ENCODE results near the gene HCFC1R1. TPM values are rescaled to one million over a fixed set of nuclear protein-coding genes. Genes with fewer than 3 reads are reported as not detected.

Gene HCFC1R1
- total and polyA plus RNA-seq, 2 experiments from 2014 or later: 30.2 to 192 TPM

- H3K4me2 ChIP-seq: peak overlapping the region; percentile 92
- TF ChIP-seq ZNF114 (CRISPR knock-in tag; IDR thresholded peaks at IDR 0.05): no peak
- TF ChIP-seq ETS1 (IDR thresholded peaks at IDR 0.05): no peak
- TF ChIP-seq ZNF462 (CRISPR knock-in tag; IDR thresholded peaks at IDR 0.05): no peak
- TF ChIP-seq NANOG (IDR thresholded peaks at IDR 0.05; ENCODE audit: borderline replicate concordance): no peak
- TF ChIP-seq EZH2 (IDR thresholded peaks at IDR 0.05; ENCODE audit: low read depth, unreplicated experiment): no peak
- H3K27ac Mint-ChIP-seq: peak overlapping the region; percentile 84
These were observed 41.9 kb downstream of the HCFC1R1 start for GRCh38 chr16:2981899-2982250.

More at GRCh38 chr16:2981899-2982250, 41.9 kb downstream of the HCFC1R1 start:
- H3K27me3 ChIP-seq (ENCODE audit: insufficient read depth): no peaks in the 10 kb centered on the region
- peaks cover 19% of the 10 kb centered on the region for H3F3A ChIP-seq (replicated peaks; ENCODE audit: low read depth)
- H3K4me1 ChIP-seq (ENCODE audit: insufficient read depth): peaks cover 22% of the 10 kb centered on the region
- no peaks in the 10 kb centered on the region for H3K9me2 ChIP-seq (ENCODE audit: insufficient read depth)
- Mint-ChIP-seq H3K4me3 (peak overlapping the region; percentile 85), H3K4me1 (peaks cover 22% of the 10 kb centered on the region), H3K36me3 (ENCODE audit: low read depth) (peaks cover 14% of the 10 kb centered on the region), H3K27me3 (ENCODE audit: insufficient read depth, low read depth, poor library complexity) (peaks cover 17% of the 10 kb centered on the region), H3K9me3 (peaks cover 2% of the 10 kb centered on the region; the same call in 2 of the 3 replicates)
- DNase-seq (ENCODE audit: low spot score): no peak
- H3K27ac ChIP-seq (ENCODE audit: low read depth): peak overlapping the region; percentile 96
- peak overlapping the region; percentile 86; the same call in 1 of the 2 replicates for H3K4me3 ChIP-seq
- peaks cover 8% of the 10 kb centered on the region; the same call in 1 of the 2 replicates for H4K20me1 ChIP-seq (replicated peaks; ENCODE audit: insufficient read depth)
- H3K79me2 ChIP-seq (replicated peaks; ENCODE audit: insufficient read depth): peaks cover 14% of the 10 kb centered on the region
- H2AFZ ChIP-seq: no peak overlapping the region
- H3K36me3 ChIP-seq (ENCODE audit: insufficient read depth): 0 out of 2 replicates have a peak, but pooled peaks cover 3% of the 10 kb centered on the region
- ATAC-seq: peak; percentile 9

Data from GM23338 (cell line).